Stimulated activated memory B cell treated with anti-CD40 and anti-IgM and Interleukin-4, amounts not matched to agents 10 μg/mL and 1 μg/mL and 100 μg/mL, for 72 hours (primary cell): ENCODE results near the gene KRT76.

Source experiments
- ATAC-seq: fragments of 150-1000 bp; cut with Tn5 transposase; 2 replicates; pipeline ENCODE4 v1.10.0; 2021
- H3K27ac Mint-ChIP-seq: one replicate; pipeline ENCODE4 v1.8.0; 2022; ENCODE audit warnings: mild to moderate bottlenecking, mixed read lengths
- H3K27me3 Mint-ChIP-seq: one replicate; pipeline ENCODE4 v1.8.0; 2022; ENCODE audit warnings: mixed read lengths
- H3K36me3 Mint-ChIP-seq: one replicate; pipeline ENCODE4 v1.8.0; 2022; ENCODE audit warnings: mixed read lengths
- H3K4me1 Mint-ChIP-seq: one replicate; pipeline ENCODE4 v1.8.0; 2022; ENCODE audit warnings: mixed read lengths
- H3K4me3 Mint-ChIP-seq: one replicate; pipeline ENCODE4 v1.8.0; 2022; ENCODE audit warnings: mild to moderate bottlenecking, moderate library complexity, mixed read lengths
- H3K9me3 Mint-ChIP-seq: one replicate; pipeline ENCODE4 v1.8.0; 2022; ENCODE audit warnings: mixed read lengths

The KRT76 gene

DNA sequence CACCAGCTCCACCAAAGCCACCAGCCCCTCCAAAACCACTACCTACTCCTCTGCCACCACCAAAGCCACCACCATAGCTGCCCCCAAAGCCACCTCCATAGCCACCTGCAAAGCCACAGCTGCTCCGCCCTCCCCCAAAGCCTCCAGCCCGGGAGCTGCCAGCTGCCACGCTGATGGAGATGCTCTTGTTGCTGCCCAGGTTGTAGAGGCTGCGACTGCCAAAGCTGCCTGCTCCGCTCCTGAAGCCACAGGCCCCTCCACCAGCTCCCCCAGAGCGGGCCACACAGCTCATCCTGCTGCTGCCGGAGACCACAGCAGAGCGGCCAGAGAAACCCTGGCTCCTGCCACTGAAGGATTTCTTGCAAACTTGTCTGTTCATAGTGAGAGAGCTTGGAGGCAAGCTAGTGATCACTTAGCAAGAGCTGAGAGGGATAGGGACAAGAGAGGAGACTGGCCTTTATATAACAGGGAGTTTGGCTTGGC lies at the start of gene KRT76:
TSS of gene KRT76 (minus strand) at position 433 of the 483 bp plus-strand sequence. CDS start at position 379, 54 bp downstream.
- Mint-ChIP-seq H3K4me1 (no peaks in the 10 kb centered on the region), H3K27ac (no peak within 1 kb of the TSS)
- no peak for ATAC-seq

GRCh38 chr12:52825961-52826360 lies 48.8 kb upstream of the KRT76 start:
- Mint-ChIP-seq H3K36me3 (no peaks in the 10 kb centered on the region), H3K4me1 (no peaks in the 10 kb centered on the region), H3K9me3 (no peaks in the 10 kb centered on the region), H3K27me3 (peaks cover 60% of the 10 kb centered on the region), H3K4me3 (no peak overlapping the region), H3K27ac (no peak overlapping the region)
- ATAC-seq = no peak

More for the DNA sequence above, at the start of gene KRT76:
- Mint-ChIP-seq H3K27me3 (peaks cover 35% of the 10 kb centered on the region), H3K4me3 (no peak within 1 kb of the TSS), H3K9me3 (no peaks in the 10 kb centered on the region), H3K36me3 (no peaks in the 10 kb centered on the region)

DNA sequence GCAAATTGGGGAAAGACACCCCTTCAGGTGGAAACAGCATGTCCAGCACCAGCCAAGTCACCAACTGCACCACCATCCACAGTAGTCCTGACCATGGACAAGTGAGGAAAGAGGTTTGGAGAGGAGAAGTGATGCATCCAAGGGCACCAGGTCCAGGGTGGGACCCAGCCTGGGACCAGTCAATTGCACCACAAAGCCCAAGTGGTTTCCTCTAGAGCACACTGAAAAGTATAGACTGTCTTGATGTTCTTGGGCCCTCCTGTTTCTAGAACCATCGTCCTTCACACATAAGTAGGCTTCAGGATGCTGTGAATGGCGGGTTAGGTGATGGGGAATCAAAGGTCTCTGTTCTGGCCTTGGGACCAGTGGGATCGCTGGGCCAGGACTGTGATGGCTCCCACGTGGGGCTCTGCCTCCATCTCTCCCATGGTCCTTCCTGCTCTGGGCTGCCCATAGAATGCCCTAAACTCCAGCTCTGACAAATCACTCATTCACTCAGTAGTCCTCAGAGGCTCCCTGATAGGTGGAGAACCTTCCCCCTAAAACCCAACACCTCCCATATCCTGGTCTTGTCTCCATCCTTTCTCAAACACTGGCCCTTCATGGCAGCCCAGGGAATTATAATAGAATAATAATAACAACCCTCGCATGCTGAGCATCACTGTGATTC lies 47.7 kb upstream of the KRT76 start:
- peaks cover 60% of the 10 kb centered on the region for H3K27me3 Mint-ChIP-seq
- no peaks in the 10 kb centered on the region for H3K36me3 Mint-ChIP-seq
- no peak overlapping the region for H3K4me3 Mint-ChIP-seq
- H3K9me3 Mint-ChIP-seq = no peaks in the 10 kb centered on the region
- no peak overlapping the region for H3K27ac Mint-ChIP-seq
- H3K4me1 Mint-ChIP-seq = no peaks in the 10 kb centered on the region
- no peak for ATAC-seq

GRCh38 chr12:52823761-52824450 lies 46.8 kb upstream of the KRT76 start:
- H3K9me3 Mint-ChIP-seq = no peaks in the 10 kb centered on the region
- no peak overlapping the region for H3K4me3 Mint-ChIP-seq

GRCh38 chr12:52822771-52823510 lies 45.8 kb upstream of the KRT76 start:
- Mint-ChIP-seq H3K27ac (no peak overlapping the region), H3K9me3 (no peaks in the 10 kb centered on the region), H3K36me3 (no peaks in the 10 kb centered on the region), H3K4me1 (no peaks in the 10 kb centered on the region), H3K27me3 (peaks cover 71% of the 10 kb centered on the region), H3K4me3 (no peak overlapping the region)
- ATAC-seq = no peak

More at GRCh38 chr12:52823761-52824450, 46.8 kb upstream of the KRT76 start:
- peaks cover 62% of the 10 kb centered on the region for H3K27me3 Mint-ChIP-seq
- H3K36me3 Mint-ChIP-seq = no peaks in the 10 kb centered on the region
- H3K4me1 Mint-ChIP-seq = no peaks in the 10 kb centered on the region
- H3K27ac Mint-ChIP-seq = no peak overlapping the region
- ATAC-seq = no peak

DNA sequence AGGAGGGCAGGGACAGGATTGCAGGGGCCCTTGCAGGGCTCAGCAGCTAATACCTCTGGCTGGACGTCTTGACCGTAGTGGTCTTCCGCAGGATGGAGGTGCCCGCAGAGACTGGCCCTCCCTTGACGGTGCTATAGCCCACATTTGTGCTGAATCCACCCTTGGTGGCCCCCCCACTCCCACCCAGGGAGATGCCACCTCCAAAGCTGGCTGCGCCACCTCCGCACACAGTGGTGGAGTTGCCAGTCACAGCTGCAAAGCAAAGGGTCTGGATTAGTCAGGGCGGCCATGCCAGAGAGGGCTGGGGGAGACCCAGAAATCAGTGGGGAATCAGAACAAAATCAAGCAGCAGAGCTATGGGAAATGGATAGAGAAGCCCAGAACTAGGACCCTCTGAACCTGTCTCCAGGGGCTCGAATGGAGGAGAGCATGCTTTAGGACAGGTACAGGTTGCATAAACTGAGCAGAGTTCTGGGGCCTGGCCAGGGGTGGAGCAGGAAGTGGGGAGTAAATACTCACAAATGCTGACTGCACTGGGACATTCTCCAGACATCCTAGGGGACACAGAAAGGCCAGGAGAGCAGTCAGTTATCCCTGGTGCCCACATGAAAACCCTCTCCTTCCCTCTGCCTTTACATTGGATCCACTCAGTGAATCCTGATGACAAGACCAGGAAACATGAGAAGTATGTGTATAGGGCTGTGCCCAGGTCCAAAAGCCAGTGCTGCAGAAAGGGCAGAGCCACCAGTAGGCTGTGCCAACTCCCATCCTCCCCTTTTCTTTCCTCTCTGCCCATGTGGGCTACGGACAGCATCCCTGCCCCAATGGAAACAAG lies 44.9 kb upstream of the KRT76 start:
- no peak for ATAC-seq
- H3K36me3 Mint-ChIP-seq = no peaks in the 10 kb centered on the region
- no peak overlapping the region for H3K27ac Mint-ChIP-seq
- H3K27me3 Mint-ChIP-seq = peaks cover 72% of the 10 kb centered on the region
- no peaks in the 10 kb centered on the region for H3K4me1 Mint-ChIP-seq
- H3K9me3 Mint-ChIP-seq = no peaks in the 10 kb centered on the region
- H3K4me3 Mint-ChIP-seq = no peak overlapping the region

DNA sequence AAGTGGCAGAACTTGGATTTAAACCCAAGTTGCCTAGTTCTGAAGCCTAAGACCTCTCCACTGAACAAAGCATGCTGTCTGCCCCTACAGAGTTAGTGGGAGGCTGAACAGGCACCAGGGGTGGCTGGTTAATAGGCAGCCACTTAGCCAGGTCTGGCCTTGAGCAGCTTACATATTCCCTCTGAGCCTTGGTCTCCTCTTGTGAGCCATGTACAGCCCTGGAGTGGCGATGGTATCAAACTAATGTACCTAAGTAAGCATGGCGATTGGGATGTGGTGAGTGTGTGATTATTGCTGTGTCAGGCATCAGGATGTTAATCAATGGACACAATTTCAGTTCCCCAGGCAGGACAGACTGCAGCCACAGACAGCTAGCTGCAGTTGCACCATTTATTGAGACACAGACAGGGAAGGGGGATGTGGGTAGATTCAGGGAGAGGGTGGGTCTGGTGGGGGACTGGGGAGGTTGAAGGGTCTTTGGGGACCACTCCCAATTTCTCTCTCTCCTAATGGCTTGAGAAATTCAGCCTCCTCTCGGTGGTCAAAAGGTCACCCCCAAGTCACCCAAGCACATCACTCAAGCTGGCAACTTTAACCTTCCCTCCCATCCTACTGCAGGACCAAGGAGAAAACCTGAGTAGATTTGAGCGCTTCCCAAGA lies 44.1 kb upstream of the KRT76 start:
- no peak for ATAC-seq
- Mint-ChIP-seq H3K27me3 (peaks cover 66% of the 10 kb centered on the region), H3K4me3 (no peak overlapping the region), H3K9me3 (no peaks in the 10 kb centered on the region), H3K27ac (no peak overlapping the region), H3K4me1 (no peaks in the 10 kb centered on the region), H3K36me3 (no peaks in the 10 kb centered on the region)

DNA sequence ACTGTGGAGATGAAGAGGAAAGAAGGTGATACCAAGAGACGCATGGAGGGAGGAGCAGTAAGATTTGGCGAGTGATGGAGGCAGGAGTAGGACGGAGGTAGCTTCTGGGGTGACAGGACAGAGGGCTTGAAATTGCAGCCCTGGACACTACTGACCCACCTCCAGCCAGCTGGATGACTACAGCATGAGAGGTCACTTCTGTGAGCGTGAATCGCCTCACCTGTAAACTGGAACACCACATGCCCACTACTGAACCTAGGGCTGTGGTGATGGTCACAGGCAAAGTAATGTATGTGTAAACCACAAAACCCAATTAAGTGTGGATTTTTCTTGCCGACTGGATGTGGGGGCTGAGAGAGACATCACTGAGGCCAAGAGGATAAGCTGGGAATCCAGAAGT lies 43.4 kb upstream of the KRT76 start:
- no peaks in the 10 kb centered on the region for H3K4me1 Mint-ChIP-seq
- H3K9me3 Mint-ChIP-seq = no peaks in the 10 kb centered on the region
- H3K27ac Mint-ChIP-seq = no peak overlapping the region
- no peaks in the 10 kb centered on the region for H3K36me3 Mint-ChIP-seq
- H3K4me3 Mint-ChIP-seq = no peak overlapping the region
- no peak for ATAC-seq
- H3K27me3 Mint-ChIP-seq = peaks cover 59% of the 10 kb centered on the region

GRCh38 chr12:52819731-52820510 lies 42.8 kb upstream of the KRT76 start:
- Mint-ChIP-seq H3K36me3 (no peaks in the 10 kb centered on the region), H3K4me3 (no peak overlapping the region), H3K27me3 (peaks cover 59% of the 10 kb centered on the region), H3K27ac (no peak overlapping the region), H3K9me3 (no peaks in the 10 kb centered on the region), H3K4me1 (no peaks in the 10 kb centered on the region)
- ATAC-seq = no peak

- ATAC-seq = no peak
- H3K27ac Mint-ChIP-seq = no peak overlapping the region
- H3K36me3 Mint-ChIP-seq = no peaks in the 10 kb centered on the region
- H3K4me1 Mint-ChIP-seq = no peaks in the 10 kb centered on the region
- H3K27me3 Mint-ChIP-seq = peaks cover 66% of the 10 kb centered on the region
- no peak overlapping the region for H3K4me3 Mint-ChIP-seq
- no peaks in the 10 kb centered on the region for H3K9me3 Mint-ChIP-seq
These were observed 41.8 kb upstream of the KRT76 start for GRCh38 chr12:52818887-52819420.

- peaks cover 61% of the 10 kb centered on the region for H3K27me3 Mint-ChIP-seq
These were observed 41.2 kb upstream of the KRT76 start for GRCh38 chr12:52818388-52818787.

DNA sequence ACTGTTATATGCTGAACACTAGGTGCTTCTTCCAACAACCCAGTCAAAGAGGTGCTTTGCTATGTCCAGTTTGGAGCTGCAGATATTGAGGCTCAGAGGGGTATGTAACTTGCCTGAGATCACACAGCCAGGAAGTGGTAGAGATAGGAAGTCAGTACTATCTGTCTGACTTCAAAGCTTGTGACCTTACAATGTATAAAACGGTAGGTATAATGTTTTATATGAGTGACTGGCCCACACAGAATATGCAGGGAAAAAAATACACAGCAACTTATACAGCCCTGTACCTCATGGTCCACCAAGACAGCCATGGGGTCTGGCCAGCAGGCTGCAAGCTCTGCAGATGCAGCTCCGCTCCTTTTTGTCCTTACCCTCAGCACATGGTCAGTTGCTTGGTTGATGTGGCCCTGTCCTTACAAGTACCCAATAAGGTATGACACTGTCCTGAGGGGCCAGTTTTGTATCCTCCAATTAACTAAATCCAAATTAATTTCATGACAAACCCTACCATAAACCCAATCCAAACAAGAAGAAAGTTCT lies 40.6 kb upstream of the KRT76 start:
- no peak for ATAC-seq
- Mint-ChIP-seq H3K4me3 (no peak overlapping the region), H3K36me3 (no peaks in the 10 kb centered on the region), H3K4me1 (no peaks in the 10 kb centered on the region), H3K9me3 (no peaks in the 10 kb centered on the region), H3K27me3 (peaks cover 55% of the 10 kb centered on the region), H3K27ac (no peak overlapping the region)

More at GRCh38 chr12:52818388-52818787, 41.2 kb upstream of the KRT76 start:
- H3K36me3 Mint-ChIP-seq = no peaks in the 10 kb centered on the region
- no peaks in the 10 kb centered on the region for H3K4me1 Mint-ChIP-seq
- H3K9me3 Mint-ChIP-seq = no peaks in the 10 kb centered on the region
- no peak for ATAC-seq
- no peak overlapping the region for H3K27ac Mint-ChIP-seq
- no peak overlapping the region for H3K4me3 Mint-ChIP-seq

DNA sequence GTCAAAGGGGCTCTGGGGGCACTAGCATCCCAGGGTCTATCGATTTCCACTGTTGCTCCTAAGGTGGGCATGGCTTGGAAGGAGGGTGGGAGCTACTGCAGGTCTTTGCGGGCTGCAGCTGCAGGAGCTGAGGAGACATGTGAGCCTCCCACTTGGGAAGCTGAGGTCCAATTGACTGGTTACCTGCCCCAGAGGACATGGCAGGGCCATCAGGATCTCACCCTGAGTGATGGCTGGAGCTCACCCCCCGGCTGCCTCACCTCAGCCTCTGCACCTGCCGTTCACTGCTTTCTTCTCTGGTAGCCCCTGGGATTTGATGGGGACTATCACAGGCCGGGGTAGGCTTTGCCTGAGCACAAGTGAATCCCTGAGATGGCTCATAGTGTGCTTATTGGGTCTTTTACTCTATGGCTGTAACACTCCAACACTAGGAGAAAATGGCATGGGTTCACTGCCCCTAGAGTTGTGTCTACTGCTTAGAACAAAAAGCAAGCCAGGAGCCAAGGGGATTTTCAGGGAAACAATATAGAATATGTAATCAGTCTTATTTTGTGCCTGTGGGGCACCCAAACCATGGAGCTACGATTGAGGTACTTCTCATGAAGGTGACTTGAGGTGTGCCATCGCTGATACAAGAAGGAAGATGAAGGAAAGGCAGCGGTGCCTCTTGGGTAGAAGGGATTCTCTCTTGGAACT lies 40.0 kb upstream of the KRT76 start:
- no peak overlapping the region for H3K4me3 Mint-ChIP-seq
- H3K27me3 Mint-ChIP-seq = peaks cover 52% of the 10 kb centered on the region
- no peak overlapping the region for H3K27ac Mint-ChIP-seq
- ATAC-seq = no peak
- H3K9me3 Mint-ChIP-seq = no peaks in the 10 kb centered on the region
- H3K36me3 Mint-ChIP-seq = no peaks in the 10 kb centered on the region
- no peaks in the 10 kb centered on the region for H3K4me1 Mint-ChIP-seq
